Activated naive CD4-positive, alpha-beta T cell treated with anti-CD3 and anti-CD28 coated beads, Interleukin-2, amount 50 U/mL, for 72 hours (primary cell): ENCODE results near the gene F10. TPM values are rescaled to one million over a fixed set of nuclear protein-coding genes. Genes with fewer than 3 reads are reported as not detected.

Experiments
- ATAC-seq, 2 donors: fragments of 150-1000 bp; cut with Tn5 transposase; 2 replicates each; pipeline ENCODE4 v1.10.0; 2021; ENCODE audit warnings: mild to moderate bottlenecking in 2 of 2, moderate library complexity in 2 of 2
- DNase-seq, 2 donors: peaks; one replicate each; pipeline ENCODE4 v3.0.0; 2021 to 2022; ENCODE audit warnings: low spot score in 2 of 2
- H3K27ac Mint-ChIP-seq, 2 donors: one replicate each; pipeline ENCODE4 v1.8.0; 2022; ENCODE audit warnings: mild to moderate bottlenecking in 2 of 2, mixed read lengths in 2 of 2
- H3K36me3 Mint-ChIP-seq, 2 donors: one replicate each; pipeline ENCODE4 v1.8.0; 2022; ENCODE audit warnings: mixed read lengths in 2 of 2
- H3K9me3 Mint-ChIP-seq, 2 donors: one replicate each; pipeline ENCODE4 v1.8.0; 2022; ENCODE audit warnings: mixed read lengths in 2 of 2
- total RNA-seq, 2 donors: library from RNA; stranded (reverse); gene quantifications; one replicate each; pipeline ENCODE4 v1.2.3, GENCODE V29; 2022

The F10 gene
- total RNA-seq, 2 donors from 2014 or later = not detected

GRCh38 chr13:113138792-113139551, 16.4 kb downstream of the F10 start:
- H3K9me3 Mint-ChIP-seq = no peaks in the 10 kb centered on the region
- H3K27ac Mint-ChIP-seq = no peak overlapping the region
- H3K36me3 Mint-ChIP-seq = no peaks in the 10 kb centered on the region
- no peak for ATAC-seq
- DNase-seq = peak in 1 of 2 donors; percentile 37

- Mint-ChIP-seq H3K27ac (no peak overlapping the region), H3K36me3 (no peaks in the 10 kb centered on the region), H3K9me3 (no peaks in the 10 kb centered on the region)
- ATAC-seq (no peak), DNase-seq (no peak)
Observed at GRCh38 chr13:113139577-113139976, 17.0 kb downstream of the F10 start.

- ATAC-seq (no peak), DNase-seq (peak in 1 of 2 donors; percentile 44)
- Mint-ChIP-seq H3K9me3 (no peaks in the 10 kb centered on the region), H3K36me3 (no peaks in the 10 kb centered on the region), H3K27ac (no peak overlapping the region)
Observed at GRCh38 chr13:113140677-113141600, 18.3 kb downstream of the F10 start.

GRCh38 chr13:113141601-113141970, 19.0 kb downstream of the F10 start:
- no peaks in the 10 kb centered on the region for H3K36me3 Mint-ChIP-seq
- no peaks in the 10 kb centered on the region for H3K9me3 Mint-ChIP-seq
- H3K27ac Mint-ChIP-seq = no peak overlapping the region
- DNase-seq (peak in 1 of 2 donors; percentile 41), ATAC-seq (no peak)

- Mint-ChIP-seq H3K9me3 (no peaks in the 10 kb centered on the region), H3K36me3 (no peaks in the 10 kb centered on the region), H3K27ac (no peak overlapping the region)
- DNase-seq (no peak), ATAC-seq (no peak)
Observed at GRCh38 chr13:113142876-113143275, 20.3 kb downstream of the F10 start.

- no peak for DNase-seq
- no peaks in the 10 kb centered on the region for H3K9me3 Mint-ChIP-seq
- ATAC-seq = no peak
- H3K27ac Mint-ChIP-seq = no peak overlapping the region
- no peaks in the 10 kb centered on the region for H3K36me3 Mint-ChIP-seq
Observed at GRCh38 chr13:113143466-113144254, 21.1 kb downstream of the F10 start.

GRCh38 chr13:113144255-113144629, 21.6 kb downstream of the F10 start:
- no peak for DNase-seq
- Mint-ChIP-seq H3K27ac (no peak overlapping the region), H3K36me3 (no peaks in the 10 kb centered on the region), H3K9me3 (no peaks in the 10 kb centered on the region)
- ATAC-seq = no peak

- Mint-ChIP-seq H3K9me3 (no peaks in the 10 kb centered on the region), H3K36me3 (no peaks in the 10 kb centered on the region), H3K27ac (no peak overlapping the region)
- DNase-seq (no peak), ATAC-seq (peak; percentile 85 to 93)
Observed at GRCh38 chr13:113145496-113145895, 22.9 kb downstream of the F10 start.

GRCh38 chr13:113145911-113146598, 23.5 kb downstream of the F10 start:
- DNase-seq (no peak), ATAC-seq (peak; percentile 30 to 47)
- Mint-ChIP-seq H3K27ac (no peak overlapping the region), H3K36me3 (no peaks in the 10 kb centered on the region), H3K9me3 (no peaks in the 10 kb centered on the region)

GRCh38 chr13:113146750-113147149, 24.2 kb downstream of the F10 start:
- no peak for ATAC-seq
- no peak for DNase-seq
- Mint-ChIP-seq H3K9me3 (no peaks in the 10 kb centered on the region), H3K27ac (no peak overlapping the region), H3K36me3 (no peaks in the 10 kb centered on the region)

- ATAC-seq (no peak), DNase-seq (no peak)
- Mint-ChIP-seq H3K9me3 (no peaks in the 10 kb centered on the region), H3K27ac (no peak overlapping the region), H3K36me3 (no peaks in the 10 kb centered on the region)
Observed at GRCh38 chr13:113147206-113147605, 24.6 kb downstream of the F10 start.

GRCh38 chr13:113148407-113148806, 25.8 kb downstream of the F10 start:
- Mint-ChIP-seq H3K27ac (no peak overlapping the region), H3K9me3 (no peaks in the 10 kb centered on the region), H3K36me3 (peaks cover 0 to 7% of the 10 kb centered on the region in 2 donors)
- ATAC-seq = no peak
- DNase-seq = no peak

- Mint-ChIP-seq H3K36me3 (peaks cover 0 to 7% of the 10 kb centered on the region in 2 donors), H3K27ac (no peak overlapping the region), H3K9me3 (no peaks in the 10 kb centered on the region)
- ATAC-seq (no peak), DNase-seq (no peak)
Observed at GRCh38 chr13:113148940-113149503, 26.4 kb downstream of the F10 start.

GRCh38 chr13:113149711-113150549, 27.3 kb downstream of the F10 start:
- no peak for ATAC-seq
- Mint-ChIP-seq H3K9me3 (peaks cover 0 to 2% of the 10 kb centered on the region in 2 donors), H3K27ac (peak overlapping the region in 1 of 2 donors; percentile 54), H3K36me3 (peaks cover 4 to 9% of the 10 kb centered on the region in 2 donors)
- DNase-seq = no peak
